ENCODE results near the gene ABLIM1.

DNA sequence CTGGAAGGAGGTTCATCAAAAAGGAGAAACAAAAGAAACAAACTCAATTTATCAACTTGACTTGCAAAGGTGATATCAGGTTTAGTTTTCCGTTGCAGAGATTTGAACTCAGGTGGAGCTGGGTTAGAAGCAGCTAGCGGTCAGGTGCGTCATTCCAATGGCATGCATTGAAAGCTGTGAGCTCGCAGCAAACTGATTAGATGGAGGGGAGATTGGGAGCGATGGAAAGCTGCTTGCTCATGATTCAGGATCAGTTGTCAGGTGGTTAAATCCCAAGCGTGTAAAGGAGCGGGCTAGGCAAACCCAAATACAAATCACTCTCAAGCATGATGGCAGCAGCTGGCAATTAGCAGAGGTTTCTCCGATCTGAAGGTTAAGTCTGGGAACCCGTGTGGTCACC is 204.5 kb downstream of the ABLIM1 start:
- TF ChIP-seq, protein P1, sequence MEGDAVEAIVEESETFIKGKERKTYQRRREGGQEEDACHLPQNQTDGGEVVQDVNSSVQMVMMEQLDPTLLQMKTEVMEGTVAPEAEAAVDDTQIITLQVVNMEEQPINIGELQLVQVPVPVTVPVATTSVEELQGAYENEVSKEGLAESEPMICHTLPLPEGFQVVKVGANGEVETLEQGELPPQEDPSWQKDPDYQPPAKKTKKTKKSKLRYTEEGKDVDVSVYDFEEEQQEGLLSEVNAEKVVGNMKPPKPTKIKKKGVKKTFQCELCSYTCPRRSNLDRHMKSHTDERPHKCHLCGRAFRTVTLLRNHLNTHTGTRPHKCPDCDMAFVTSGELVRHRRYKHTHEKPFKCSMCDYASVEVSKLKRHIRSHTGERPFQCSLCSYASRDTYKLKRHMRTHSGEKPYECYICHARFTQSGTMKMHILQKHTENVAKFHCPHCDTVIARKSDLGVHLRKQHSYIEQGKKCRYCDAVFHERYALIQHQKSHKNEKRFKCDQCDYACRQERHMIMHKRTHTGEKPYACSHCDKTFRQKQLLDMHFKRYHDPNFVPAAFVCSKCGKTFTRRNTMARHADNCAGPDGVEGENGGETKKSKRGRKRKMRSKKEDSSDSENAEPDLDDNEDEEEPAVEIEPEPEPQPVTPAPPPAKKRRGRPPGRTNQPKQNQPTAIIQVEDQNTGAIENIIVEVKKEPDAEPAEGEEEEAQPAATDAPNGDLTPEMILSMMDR (conservative IDR thresholded peaks at IDR 0.05; ENCODE audit: low read depth, low read length): no peak
- no peak for TF ChIP-seq EZH2 (IDR thresholded peaks at IDR 0.05; ENCODE audit: borderline replicate concordance, low read depth, low read length, poor library complexity, severe bottlenecking)
